ENCODE results near the gene RRN3. TPM values are rescaled to one million over a fixed set of nuclear protein-coding genes. Genes with fewer than 3 reads are reported as not detected.
"Not testable (repeated sequence)": the region's sequence is repeated elsewhere in the genome, so short reads cannot be mapped to it uniquely, and the experiment has no call there.

The RRN3 gene
- total and polyA plus RNA-seq, 5 donors from 2014 or later, result 21.6 to 31.3 (median 28.0) TPM

DNA sequence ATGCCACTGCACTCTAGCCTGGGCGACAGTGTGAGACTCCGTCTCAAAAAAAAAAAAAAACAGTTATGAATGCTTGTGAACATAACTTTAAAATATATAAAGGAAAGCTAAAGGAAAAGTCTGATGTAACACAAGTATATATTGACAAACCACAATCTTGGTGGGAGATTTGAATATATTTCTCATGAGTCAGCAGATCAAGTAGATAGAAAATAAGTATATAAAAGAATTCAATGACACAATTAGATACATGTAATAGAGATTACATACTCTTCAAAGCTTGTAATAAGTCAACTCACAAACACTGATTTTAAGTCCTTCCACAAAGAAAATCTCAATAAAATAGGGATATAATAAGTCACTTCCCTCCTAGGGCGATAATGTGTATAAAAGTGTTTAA is 78.4 kb downstream of the RRN3 start:
- not testable (repeated sequence) for H3K9me3 Mint-ChIP-seq; H3K4me3 Mint-ChIP-seq; ATAC-seq (ENCODE audit: low read depth in 2 of 2); H3K4me1 ChIP-seq (ENCODE audit: control insufficient read depth, insufficient read depth, low read length, poor library complexity, severe bottlenecking); H3K4me3 ChIP-seq (ENCODE audit: low read depth, low read length); H3K9me3 ChIP-seq (ENCODE audit: control insufficient read depth in 2 of 2, low read length in 2 of 2); H3K27me3 ChIP-seq (ENCODE audit: control insufficient read depth, insufficient read depth, low read length); H3K27me3 Mint-ChIP-seq; H3K27ac ChIP-seq (ENCODE audit: insufficient read depth, low read length, poor library complexity, severe bottlenecking); DNase-seq
- peaks cover 31% of the 10 kb centered on the region for H3K36me3 ChIP-seq (ENCODE audit: control insufficient read depth, insufficient read depth, low read length)
- Mint-ChIP-seq H3K36me3 (peaks cover 32% of the 10 kb centered on the region), H3K27ac (peak overlapping the region in 2 of 3 donors; percentile 71 to 74), H3K4me1 (peaks cover 20 to 50% (median 24%) of the 10 kb centered on the region in 4 donors)

DNA sequence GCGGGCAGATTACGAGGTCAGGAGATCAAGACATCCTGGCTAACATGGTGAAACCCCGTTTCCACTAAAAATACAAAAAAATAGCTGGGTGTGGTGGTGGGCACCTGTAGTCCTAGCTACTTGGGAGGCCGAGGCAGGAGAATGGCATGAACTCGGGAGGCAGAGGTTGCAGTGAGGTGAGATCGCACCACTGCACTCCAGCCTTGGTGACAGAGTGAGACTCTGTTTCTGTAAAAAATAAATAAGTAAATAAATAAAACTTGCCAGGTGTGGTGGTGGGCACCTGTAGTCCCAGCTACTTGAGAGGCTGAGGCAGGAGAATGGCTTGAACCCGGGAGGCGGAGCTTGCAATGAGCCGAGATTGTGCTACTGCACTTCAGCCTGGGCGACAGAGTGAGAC is 81.1 kb downstream of the RRN3 start:
- H3K36me3 ChIP-seq (ENCODE audit: control insufficient read depth, insufficient read depth, low read length), result peaks cover 21% of the 10 kb centered on the region
- H3K27me3 Mint-ChIP-seq; ATAC-seq (ENCODE audit: low read depth in 2 of 2); H3K27ac ChIP-seq (ENCODE audit: insufficient read depth, low read length, poor library complexity, severe bottlenecking); H3K4me3 ChIP-seq (ENCODE audit: low read depth, low read length); DNase-seq; H3K9me3 ChIP-seq (ENCODE audit: control insufficient read depth in 2 of 2, low read length in 2 of 2); H3K9me3 Mint-ChIP-seq; H3K4me1 ChIP-seq (ENCODE audit: control insufficient read depth, insufficient read depth, low read length, poor library complexity, severe bottlenecking); H3K27me3 ChIP-seq (ENCODE audit: control insufficient read depth, insufficient read depth, low read length): not testable (repeated sequence)
- Mint-ChIP-seq H3K36me3 (peaks cover 28% of the 10 kb centered on the region), H3K4me1 (peaks cover 21 to 48% (median 28%) of the 10 kb centered on the region in 4 donors), H3K27ac (peak overlapping the region in 2 of 3 donors; percentile 66 to 96), H3K4me3 (peak overlapping the region in 2 of 4 donors; percentile 62 to 63)

Other genes with a start within 250 kb of the RRN3 start
- 109 TPM for gene NPIPA1, start 156.8 kb downstream of the RRN3 start, total RNA-seq
- gene NPIPA1, start 156.8 kb downstream of the RRN3 start, polyA plus RNA-seq, result 1 to 10 TPM in 3 of 4 donors, under 1 TPM in 1; 0.42 to 2.6 (median 1.5) TPM
- gene PDXDC1, start 119.2 kb downstream of the RRN3 start, total RNA-seq, result 91.2 TPM
- 10 to 100 TPM; 27.4 to 31.7 (median 28.8) TPM for gene PDXDC1, start 119.2 kb downstream of the RRN3 start, polyA plus RNA-seq
- 46.8 TPM for gene NTAN1, start 38.2 kb downstream of the RRN3 start, total RNA-seq
- 100 to 1,000 TPM in 2 of 4 donors, 10 to 100 TPM in 2; 75.4 to 115 (median 96.7) TPM for gene NTAN1, start 38.2 kb downstream of the RRN3 start, polyA plus RNA-seq